H1 (cell line): ENCODE results near the gene TP63. TPM values are rescaled to one million over a fixed set of nuclear protein-coding genes. Genes with fewer than 3 reads are reported as not detected.

ENCODE experiments used
- CTCF ChIA-PET: fragments of 300-600 bp; sonication (Branson Sonifier 250); formaldehyde crosslinking; loops from one replicate; lab custom pipeline; 2021; ENCODE audit not compliant: partially characterized antibody; lab: Charles Lee
- POLR2A ChIA-PET: fragments of 300-600 bp; sonication (Branson Sonifier 250); formaldehyde crosslinking; loops from one replicate; lab custom pipeline; 2021; ENCODE audit warnings: inconsistent platforms; ENCODE audit not compliant: partially characterized antibody; lab: Charles Lee
- DNase-seq, 2 experiments: peaks; one replicate each; pipeline versions ENCODE4 v3.0.0 to v3.0.0-alpha.2; 2010 to 2022; ENCODE audit warnings: low spot score in 2 of 2, low read depth in 1 of 2, mixed read lengths in 1 of 2
- FAIRE-seq: peaks from 2 replicates; lab custom pipeline; 2011; peaks lifted over from hg19 to GRCh38; lab: Jason Lieb, UNC
- H2AFZ ChIP-seq: 2 replicates; pipeline ENCODE4 v1.8.1; 2012; ENCODE audit warnings: low read length, inconsistent platforms
- H2AK5ac ChIP-seq: 2 replicates; pipeline ENCODE4 v1.6.1; 2013; ENCODE audit warnings: low read depth, low read length
- H2BK120ac ChIP-seq: replicated peaks from 2 replicates; pipeline ENCODE3; 2013; ENCODE audit warnings: low read depth, low read length, inconsistent platforms
- H2BK12ac ChIP-seq: 2 replicates; pipeline ENCODE4 v1.6.1; 2013; ENCODE audit warnings: low read depth, low read length
- H2BK15ac ChIP-seq: 2 replicates; pipeline ENCODE4 v1.6.1; 2013; ENCODE audit warnings: low read length
- H2BK20ac ChIP-seq: 2 replicates; pipeline ENCODE4 v1.6.1; 2013; ENCODE audit warnings: low read length
- H2BK5ac ChIP-seq: 2 replicates; pipeline ENCODE4 v1.6.1; 2013; ENCODE audit warnings: low read depth, low read length
- H3K14ac ChIP-seq: 2 replicates; pipeline ENCODE4 v1.6.1; 2013; ENCODE audit warnings: inconsistent platforms; ENCODE audit not compliant: insufficient read length
- H3K18ac ChIP-seq: 2 replicates; pipeline ENCODE4 v1.6.1; 2013; ENCODE audit warnings: low read length; ENCODE audit errors: extremely low read depth
- H3K23ac ChIP-seq: 2 replicates; pipeline ENCODE4 v1.6.1; 2013; ENCODE audit warnings: inconsistent platforms; ENCODE audit not compliant: insufficient read length
- H3K23me2 ChIP-seq: 2 replicates; pipeline ENCODE4 v1.6.1; 2013; ENCODE audit warnings: low read depth, low read length
- H3K27ac ChIP-seq: 2 replicates; pipeline ENCODE4 v1.6.1; 2011; ENCODE audit warnings: low read depth, low read length, inconsistent platforms
- H3K27me3 ChIP-seq, 4 experiments: replicated peaks in 1 of 4; 1 replicate in 1 of 4; 2 replicates in 3 of 4; pipeline versions ENCODE4 v1.6.1 to v1.8.1; 2011 to 2013; ENCODE audit warnings: low read length in 3 of 4, mild to moderate bottlenecking in 3 of 4, inconsistent platforms in 2 of 4, mixed read lengths in 2 of 4, moderate library complexity in 1 of 4; ENCODE audit not compliant: control insufficient read depth in 3 of 4, insufficient read depth in 3 of 4; ENCODE audit errors: extremely low read depth in 1 of 4
- H3K36me3 ChIP-seq, 4 experiments: 2 replicates each; pipeline versions ENCODE4 v1.6.1 to v1.8.1; 2011 to 2013; ENCODE audit warnings: mild to moderate bottlenecking in 4 of 4, low read length in 3 of 4, moderate library complexity in 2 of 4, control low read depth in 1 of 4, inconsistent platforms in 1 of 4; ENCODE audit not compliant: insufficient read depth in 4 of 4, control insufficient read depth in 2 of 4
- H3K4ac ChIP-seq: replicated peaks from 2 replicates; pipeline ENCODE3; 2013; ENCODE audit warnings: low read length, low read depth, mixed read lengths, inconsistent platforms; ENCODE audit not compliant: insufficient read length
- H3K4me1 ChIP-seq, 4 experiments: replicated peaks in 1 of 4; 1 replicate in 1 of 4; 2 replicates in 3 of 4; pipeline versions ENCODE4 v1.6.1 to v1.8.1; 2011 to 2013; ENCODE audit warnings: low read length in 3 of 4, inconsistent platforms in 2 of 4, mixed read lengths in 1 of 4; ENCODE audit not compliant: insufficient read depth in 4 of 4, control insufficient read depth in 3 of 4
- H3K4me2 ChIP-seq, 2 experiments: 2 replicates each; pipeline versions ENCODE4 v1.6.1 to v1.8.1; 2011 to 2013; ENCODE audit warnings: low read depth in 2 of 2, low read length in 2 of 2, control low read depth in 1 of 2, inconsistent platforms in 1 of 2, mild to moderate bottlenecking in 1 of 2; ENCODE audit not compliant: insufficient read depth in 1 of 2
- H3K4me3 ChIP-seq, 4 experiments: fragments of 200-600, 300-600 bp in 1 of 4; sonication (generic), shearing (Covaris generic), sonication (Bioruptor Twin) in 1 of 4; 2 replicates each; pipeline versions ENCODE4 v1.5.1 to v1.8.1; 2011 to 2016; ENCODE audit warnings: low read length in 4 of 4, low read depth in 3 of 4, control low read depth in 2 of 4, inconsistent platforms in 2 of 4, mild to moderate bottlenecking in 2 of 4, mixed read lengths in 1 of 4, moderate library complexity in 1 of 4; ENCODE audit not compliant: insufficient read depth in 2 of 4; ENCODE audit errors: extremely low read depth in 1 of 4
- H3K56ac ChIP-seq: replicated peaks from 2 replicates; pipeline ENCODE3; 2013; ENCODE audit warnings: low read depth, mild to moderate bottlenecking, mixed read lengths, low read length, inconsistent platforms; ENCODE audit not compliant: insufficient read length
- H3K79me1 ChIP-seq: 2 replicates; pipeline ENCODE4 v1.6.1; 2013; ENCODE audit warnings: low read depth, low read length, control low read depth
- H3K79me2 ChIP-seq, 2 experiments: 2 replicates each; pipeline versions ENCODE4 v1.6.1 to v1.8.1; 2012 to 2013; ENCODE audit warnings: low read length in 2 of 2, mild to moderate bottlenecking in 2 of 2, inconsistent platforms in 1 of 2; ENCODE audit not compliant: insufficient read depth in 2 of 2, control insufficient read depth in 1 of 2
- H3K9ac ChIP-seq, 4 experiments: replicated peaks in 1 of 4; 1 replicate in 1 of 4; 2 replicates in 3 of 4; pipeline versions ENCODE4 v1.6.1 to v1.8.1; 2011 to 2013; ENCODE audit warnings: low read depth in 3 of 4, low read length in 3 of 4, control low read depth in 2 of 4, mild to moderate bottlenecking in 2 of 4, moderate library complexity in 2 of 4, inconsistent platforms in 1 of 4; ENCODE audit errors: extremely low read depth in 1 of 4
- H3K9me3 ChIP-seq, 2 experiments: 2 replicates each; pipeline versions ENCODE4 v1.6.1 to v1.8.1; 2012 to 2013; ENCODE audit warnings: mild to moderate bottlenecking in 2 of 2, moderate library complexity in 2 of 2, control low read depth in 1 of 2, inconsistent platforms in 1 of 2, low read depth in 1 of 2, low read length in 1 of 2, mixed read lengths in 1 of 2; ENCODE audit not compliant: insufficient read depth in 2 of 2
- H4K20me1 ChIP-seq, 2 experiments: replicated peaks in 1 of 2; 2 replicates each; pipeline versions ENCODE3 to v1.8.1; 2011 to 2013; ENCODE audit warnings: inconsistent platforms in 2 of 2, low read length in 2 of 2, mild to moderate bottlenecking in 1 of 2; ENCODE audit not compliant: insufficient read depth in 2 of 2, control insufficient read depth in 1 of 2
- H4K5ac ChIP-seq: 2 replicates; pipeline ENCODE4 v1.6.1; 2013; ENCODE audit warnings: low read length, low read depth, mixed read lengths, inconsistent platforms; ENCODE audit not compliant: insufficient read length
- H4K8ac ChIP-seq: 2 replicates; pipeline ENCODE4 v1.8.0; 2013; ENCODE audit warnings: mild to moderate bottlenecking, moderate library complexity, low read length, inconsistent platforms; ENCODE audit not compliant: insufficient read depth; ENCODE audit errors: extremely low read depth
- H4K91ac ChIP-seq: replicated peaks from 2 replicates; pipeline ENCODE3; 2013; ENCODE audit warnings: low read length, mixed read lengths, inconsistent platforms; ENCODE audit not compliant: insufficient read length
- CEBPB ChIP-seq: IDR thresholded peaks from 2 replicates; pipeline ENCODE4 v1.6.1; 2012; ENCODE audit warnings: low read depth, low read length
- CREB1 ChIP-seq: IDR thresholded peaks from 2 replicates; pipeline ENCODE4 v1.6.1; 2012; ENCODE audit warnings: inconsistent platforms
- EP300 ChIP-seq, 2 experiments: IDR thresholded peaks; 1 replicate in 1 of 2; 2 replicates in 1 of 2; pipeline ENCODE4 v1.6.1; 2011 to 2012; ENCODE audit warnings: low read depth in 2 of 2, low read length in 2 of 2, mild to moderate bottlenecking in 2 of 2, borderline replicate concordance in 1 of 2, inconsistent platforms in 1 of 2, moderate library complexity in 1 of 2
- EZH2 ChIP-seq: fragments of 200-600 bp; sonication (generic); IDR thresholded peaks from 2 replicates; pipeline ENCODE4 v1.7.1; 2012; ENCODE audit warnings: low read depth, mild to moderate bottlenecking, moderate library complexity, low read length, inconsistent platforms; ENCODE audit not compliant: severe bottlenecking
- GABPA ChIP-seq: IDR thresholded peaks from 2 replicates; pipeline ENCODE4 v1.6.1; 2011; ENCODE audit warnings: mild to moderate bottlenecking, low read length, moderate library complexity, borderline replicate concordance; ENCODE audit not compliant: insufficient read depth
- PHF8 ChIP-seq: fragments of 200-600 bp; sonication (generic); conservative IDR thresholded peaks from 2 replicates; pipeline ENCODE4 v1.7.1; 2012; ENCODE audit warnings: low read depth, mild to moderate bottlenecking, inconsistent platforms, low read length, moderate library complexity
- RBBP5 ChIP-seq: IDR thresholded peaks from 2 replicates; pipeline ENCODE4 v1.7.1; 2012; ENCODE audit warnings: low read depth, mild to moderate bottlenecking, inconsistent platforms, low read length, moderate library complexity, borderline replicate concordance
- RFX5 ChIP-seq: IDR thresholded peaks from 2 replicates; pipeline ENCODE4 v1.6.1; 2011; ENCODE audit warnings: low read depth, low read length, improper control_type of control experiment, borderline replicate concordance
- RXRA ChIP-seq: IDR thresholded peaks from 2 replicates; pipeline ENCODE4 v1.6.1; 2011; ENCODE audit warnings: low read depth, mild to moderate bottlenecking, low read length, moderate library complexity; ENCODE audit not compliant: insufficient read depth
- SP1 ChIP-seq: IDR thresholded peaks from 2 replicates; pipeline ENCODE4 v1.6.1; 2011; ENCODE audit warnings: low read depth, low read length
- SUZ12 ChIP-seq: fragments of 200-600 bp; sonication (generic); IDR thresholded peaks from 2 replicates; pipeline ENCODE4 v1.6.1; 2012; ENCODE audit warnings: mild to moderate bottlenecking, inconsistent platforms, low read length, moderate library complexity, mixed read lengths
- WGBS, 2 experiments: shearing (Covaris generic) in 1 of 2; methylation state at CpG; one replicate each; pipeline versions ENCODE4 v1.1.6 to v1.1.7; 2013 to 2015; ENCODE audit warnings: low lambda C conversion rate in 2 of 2, mixed read lengths in 2 of 2, inconsistent platforms in 1 of 2, low coverage in 1 of 2, missing lambda C conversion rate in 1 of 2; ENCODE audit not compliant: insufficient replicate concordance in 2 of 2, insufficient coverage in 1 of 2, insufficient read length in 1 of 2; ENCODE audit errors: extremely low coverage in 1 of 2, missing lambda C conversion rate in 1 of 2; 5-methylcytosine and 5-hydroxymethylcytosine counted together
- polyA plus RNA-seq, 7 experiments: library from polyadenylated mRNA; depleted of rRNA in 3 of 7; stranded (reverse) in 5 of 7; unstranded in 2 of 7; fragments of >200 nt in 5 of 7; fragments of 200-250 nt in 2 of 7; gene quantifications; 1 replicate in 5 of 7; 2 replicates in 1 of 7; 4 replicates in 1 of 7; pipeline versions ENCODE4 v1.2.1 to v1.2.3, GENCODE V29; 2011 to 2013; ENCODE audit warnings: missing spikeins in 2 of 7, mixed read lengths in 2 of 7
- total RNA-seq: library from RNA; stranded (reverse); fragmentation: NEBNext Ultra II Directional; extraction: Animal tissue kit (Norgen Biotek cat#: 25700); gene quantifications from 2 replicates; pipeline ENCODE4 v1.2.1, GENCODE V29; 2021
- TF ChIP-seq, protein P1 (sequence below): IDR thresholded peaks from 2 replicates; pipeline ENCODE4 v1.6.1; 2012; ENCODE audit warnings: inconsistent platforms

The TP63 gene
- total and polyA plus RNA-seq, 2 of the 8 experiments (the other 6 are each of a cell fraction or from before 2014, with no cell fraction given): not detected

GRCh38 chr3:189737071-189737470 is 105.9 kb downstream of the TP63 start:
- H2AK5ac ChIP-seq: no peak overlapping the region
- H4K5ac ChIP-seq: no peak overlapping the region
- no peaks in the 10 kb centered on the region for H3K23me2 ChIP-seq
- H4K8ac ChIP-seq: no peak overlapping the region
- no peaks in the 10 kb centered on the region for H3K79me1 ChIP-seq
- H2BK5ac ChIP-seq: no peak overlapping the region
- no peak overlapping the region for H3K14ac ChIP-seq
- no peaks in the 10 kb centered on the region for H4K20me1 ChIP-seq
- no peak overlapping the region for H4K91ac ChIP-seq
- H3K4ac ChIP-seq: no peak overlapping the region
- no peak for FAIRE-seq
- no peak overlapping the region for H3K4me3 ChIP-seq
- H3K9ac ChIP-seq: no peak overlapping the region
- no peaks in the 10 kb centered on the region for H3K9me3 ChIP-seq
- no peak for TF ChIP-seq RFX5
- TF ChIP-seq RBBP5: no peak
- no peak for TF ChIP-seq EZH2
- TF ChIP-seq RXRA: no peak
- TF ChIP-seq SP1: no peak
- TF ChIP-seq EP300 (IDR thresholded peaks at IDR 0.05; ENCODE audit: borderline replicate concordance in 1 of 2, low read depth in 2 of 2, low read length in 2 of 2): no peak
- no peak for TF ChIP-seq GABPA
- no peak for TF ChIP-seq CREB1
- no peak for TF ChIP-seq PHF8
- TF ChIP-seq CEBPB: no peak
- TF ChIP-seq, protein P1, sequence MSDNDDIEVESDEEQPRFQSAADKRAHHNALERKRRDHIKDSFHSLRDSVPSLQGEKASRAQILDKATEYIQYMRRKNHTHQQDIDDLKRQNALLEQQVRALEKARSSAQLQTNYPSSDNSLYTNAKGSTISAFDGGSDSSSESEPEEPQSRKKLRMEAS: no peak
- no peak for TF ChIP-seq SUZ12
- POLR2A ChIA-PET: no interaction called here
- no peak overlapping the region for H3K56ac ChIP-seq
- H2BK20ac ChIP-seq: no peak overlapping the region
- no peak overlapping the region for H2BK15ac ChIP-seq
- H3K36me3 ChIP-seq: no peaks in the 10 kb centered on the region
- H3K27me3 ChIP-seq: no peaks in the 10 kb centered on the region
- CTCF ChIA-PET: no interaction called here
- H3K27ac ChIP-seq: no peak overlapping the region
- no peaks in the 10 kb centered on the region for H3K4me1 ChIP-seq
- WGBS, 2 experiments: 95% methylated on average over 2 of the region's 2 CpGs; no CpG with 5 or more reads in 1 of the 2 experiments
- no peak for DNase-seq
- H2BK12ac ChIP-seq: no peak overlapping the region
- H3K79me2 ChIP-seq: no peaks in the 10 kb centered on the region
- H3K23ac ChIP-seq: no peak overlapping the region
- H2BK120ac ChIP-seq: no peak overlapping the region
- H2AFZ ChIP-seq: no peak overlapping the region
- H3K18ac ChIP-seq: no peak overlapping the region
- no peak overlapping the region for H3K4me2 ChIP-seq
